ENCODE results near the gene RBM38. TPM values are rescaled to one million over a fixed set of nuclear protein-coding genes. Genes with fewer than 3 reads are reported as not detected.

RBM38 gene
- total RNA-seq, 1 donor from 2014 or later: 33.4 TPM

GRCh38 chr20:57409672-57410397 is 18.6 kb downstream of the RBM38 start:
- Mint-ChIP-seq H3K27ac (ENCODE audit: unreplicated experiment) (no peak overlapping the region), H3K4me3 (no peak overlapping the region), H3K9me3 (no peaks in the 10 kb centered on the region), H3K36me3 (ENCODE audit: low read depth) (peaks cover 3% of the 10 kb centered on the region), H3K27me3 (ENCODE audit: low read depth) (no peaks in the 10 kb centered on the region), H3K4me1 (peaks cover 7% of the 10 kb centered on the region)
- no peak for TF ChIP-seq CTCF (conservative IDR thresholded peaks at IDR 0.05)
- no peak for DNase-seq (ENCODE audit: low read depth, low spot score)

DNA sequence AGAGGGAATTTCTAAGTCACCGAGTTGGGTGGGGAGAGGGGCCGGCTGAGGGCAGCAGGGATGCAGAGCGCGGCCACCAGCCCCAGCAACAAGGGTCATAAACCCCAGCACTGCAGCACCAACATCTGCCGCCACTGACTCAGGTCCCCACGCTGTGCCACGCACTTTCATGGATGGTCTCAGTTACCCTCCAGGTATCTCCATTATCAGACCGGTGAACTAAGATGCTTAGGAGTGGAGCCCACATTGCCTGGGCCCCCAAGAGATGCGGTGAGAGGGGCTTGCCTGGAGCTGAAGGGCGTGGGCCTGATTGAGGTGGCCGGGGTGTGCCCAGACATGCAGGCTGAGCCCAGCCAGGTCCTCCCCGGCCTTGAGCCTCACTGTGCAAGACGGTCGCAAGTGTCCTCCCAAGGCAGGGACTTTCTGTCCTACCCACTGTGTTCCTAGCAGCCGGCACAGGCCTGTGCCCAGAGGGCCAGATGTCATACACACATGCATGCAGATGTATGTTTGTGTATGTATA is 19.3 kb downstream of the RBM38 start:
- Mint-ChIP-seq H3K9me3 (no peaks in the 10 kb centered on the region), H3K4me1 (peaks cover 7% of the 10 kb centered on the region), H3K4me3 (no peak overlapping the region), H3K27me3 (ENCODE audit: low read depth) (no peaks in the 10 kb centered on the region), H3K27ac (ENCODE audit: unreplicated experiment) (no peak overlapping the region), H3K36me3 (ENCODE audit: low read depth) (peaks cover 3% of the 10 kb centered on the region)
- no peak for DNase-seq (ENCODE audit: low read depth, low spot score)
- TF ChIP-seq CTCF (conservative IDR thresholded peaks at IDR 0.05): no peak

DNA sequence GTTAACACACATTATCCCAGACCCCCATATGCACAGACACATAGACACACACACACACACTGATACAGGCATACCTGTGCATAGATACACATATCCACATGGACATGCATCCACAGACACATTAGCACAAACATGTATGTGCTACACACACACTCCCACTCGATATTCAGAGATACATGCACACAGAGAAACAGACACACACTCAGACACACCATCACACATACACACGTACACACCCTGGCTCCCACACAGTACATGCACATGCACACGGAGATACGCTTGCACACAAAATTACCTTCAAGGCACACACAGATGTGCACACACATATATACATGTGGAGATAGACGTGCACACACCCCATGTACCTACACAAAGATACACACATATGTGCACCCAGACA is 19.7 kb downstream of the RBM38 start:
- Mint-ChIP-seq H3K4me1 (peaks cover 7% of the 10 kb centered on the region), H3K27ac (ENCODE audit: unreplicated experiment) (no peak overlapping the region), H3K9me3 (no peaks in the 10 kb centered on the region), H3K27me3 (ENCODE audit: low read depth) (no peaks in the 10 kb centered on the region), H3K4me3 (no peak overlapping the region), H3K36me3 (ENCODE audit: low read depth) (peaks cover 3% of the 10 kb centered on the region)
- no peak for TF ChIP-seq CTCF (conservative IDR thresholded peaks at IDR 0.05)
- no peak for DNase-seq (ENCODE audit: low read depth, low spot score)

DNA sequence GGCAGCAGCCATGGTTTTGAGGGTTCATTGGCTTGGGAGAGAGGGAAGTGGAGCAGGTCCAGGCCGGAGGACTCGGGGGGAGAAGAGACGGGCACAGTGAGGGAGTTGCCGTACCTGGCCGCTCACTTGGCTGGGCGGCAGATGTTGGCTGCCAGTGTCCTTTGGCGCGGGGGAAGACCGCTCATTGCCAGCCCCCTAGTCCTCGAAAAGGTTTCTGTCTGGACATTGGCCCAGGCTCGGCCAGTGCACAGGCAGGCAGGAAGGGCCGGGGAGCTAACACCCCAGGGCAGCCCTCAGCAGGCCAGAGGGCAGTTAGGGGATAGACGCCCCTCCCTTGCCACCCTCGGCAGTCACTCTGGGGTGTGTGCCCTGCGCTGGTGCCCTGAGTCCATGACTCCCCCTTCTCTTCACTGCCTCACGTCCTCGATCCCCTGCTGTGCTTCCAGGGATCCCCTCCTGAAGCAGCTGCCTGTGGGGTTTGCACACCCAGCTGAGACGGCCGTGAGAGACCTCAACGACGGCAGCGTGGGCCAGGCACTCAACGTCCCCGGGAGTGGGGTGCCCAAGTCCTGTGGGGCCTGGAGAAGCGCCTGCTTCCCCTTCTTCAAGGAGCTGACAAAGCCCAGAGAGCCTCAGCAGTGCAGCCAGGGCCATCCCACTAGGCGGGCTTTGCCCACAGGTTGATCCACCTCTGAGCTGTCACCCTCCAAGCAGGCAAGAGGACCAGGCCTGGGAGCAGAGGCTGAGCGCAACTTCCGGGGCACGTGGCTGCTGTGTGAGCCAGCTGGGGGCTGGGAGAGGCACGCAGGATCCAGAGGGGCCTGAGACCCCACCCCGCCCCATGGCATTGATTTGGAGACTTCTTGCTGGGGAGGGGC is 20.4 kb downstream of the RBM38 start:
- no peak for TF ChIP-seq CTCF (conservative IDR thresholded peaks at IDR 0.05)
- Mint-ChIP-seq H3K36me3 (ENCODE audit: low read depth) (peaks cover 3% of the 10 kb centered on the region), H3K4me1 (peaks cover 7% of the 10 kb centered on the region), H3K4me3 (no peak overlapping the region), H3K9me3 (no peaks in the 10 kb centered on the region), H3K27ac (ENCODE audit: unreplicated experiment) (no peak overlapping the region), H3K27me3 (ENCODE audit: low read depth) (no peaks in the 10 kb centered on the region)
- no peak for DNase-seq (ENCODE audit: low read depth, low spot score)

- Mint-ChIP-seq H3K9me3 (no peaks in the 10 kb centered on the region), H3K27me3 (ENCODE audit: low read depth) (no peaks in the 10 kb centered on the region), H3K36me3 (ENCODE audit: low read depth) (peaks cover 3% of the 10 kb centered on the region), H3K27ac (ENCODE audit: unreplicated experiment) (peak overlapping the region; percentile 50), H3K4me3 (no peak overlapping the region), H3K4me1 (peaks cover 7% of the 10 kb centered on the region)
- TF ChIP-seq CTCF (conservative IDR thresholded peaks at IDR 0.05): no peak
- no peak for DNase-seq (ENCODE audit: low read depth, low spot score)
These were observed 21.3 kb downstream of the RBM38 start for GRCh38 chr20:57412347-57413029.
